OCI-LY3 (cell line): Measurements from ENCODE around the gene AMOTL1.

Experiments used
- EZH2phosphoT487 ChIP-seq: fragments of 200-600 bp; shearing (Covaris generic); IDR thresholded peaks from 2 replicates; pipeline ENCODE4 v1.6.1; 2018; ENCODE audit warnings: antibody characterized with exemption, mixed run types, low read depth
- TF ChIP-seq, protein P1 (sequence below): fragments of 200-600, 300-600 bp; sonication (generic); IDR thresholded peaks from 2 replicates; pipeline ENCODE4 v1.5.1; 2014; ENCODE audit warnings: antibody characterized with exemption, low read length, low read depth

DNA sequence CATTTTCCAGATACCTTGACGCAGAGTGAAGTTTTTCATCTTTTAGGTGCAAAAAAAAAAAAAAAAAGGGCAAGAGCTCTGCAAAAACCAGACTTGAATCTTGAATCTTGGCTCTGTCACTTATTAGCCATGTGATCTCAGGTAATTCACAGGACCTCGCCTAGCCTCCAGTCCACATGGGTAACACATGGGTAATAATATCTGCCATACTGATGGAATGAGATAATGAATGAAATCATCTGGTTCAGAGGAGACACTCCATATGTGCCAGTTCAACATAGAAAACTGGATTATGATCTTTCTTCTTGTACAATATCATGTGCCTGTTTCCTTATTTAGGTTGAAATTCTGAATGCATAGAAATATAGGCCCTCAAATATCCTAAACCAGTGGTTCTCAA lies 8.6 kb upstream of the AMOTL1 start:
- TF ChIP-seq, protein P1, sequence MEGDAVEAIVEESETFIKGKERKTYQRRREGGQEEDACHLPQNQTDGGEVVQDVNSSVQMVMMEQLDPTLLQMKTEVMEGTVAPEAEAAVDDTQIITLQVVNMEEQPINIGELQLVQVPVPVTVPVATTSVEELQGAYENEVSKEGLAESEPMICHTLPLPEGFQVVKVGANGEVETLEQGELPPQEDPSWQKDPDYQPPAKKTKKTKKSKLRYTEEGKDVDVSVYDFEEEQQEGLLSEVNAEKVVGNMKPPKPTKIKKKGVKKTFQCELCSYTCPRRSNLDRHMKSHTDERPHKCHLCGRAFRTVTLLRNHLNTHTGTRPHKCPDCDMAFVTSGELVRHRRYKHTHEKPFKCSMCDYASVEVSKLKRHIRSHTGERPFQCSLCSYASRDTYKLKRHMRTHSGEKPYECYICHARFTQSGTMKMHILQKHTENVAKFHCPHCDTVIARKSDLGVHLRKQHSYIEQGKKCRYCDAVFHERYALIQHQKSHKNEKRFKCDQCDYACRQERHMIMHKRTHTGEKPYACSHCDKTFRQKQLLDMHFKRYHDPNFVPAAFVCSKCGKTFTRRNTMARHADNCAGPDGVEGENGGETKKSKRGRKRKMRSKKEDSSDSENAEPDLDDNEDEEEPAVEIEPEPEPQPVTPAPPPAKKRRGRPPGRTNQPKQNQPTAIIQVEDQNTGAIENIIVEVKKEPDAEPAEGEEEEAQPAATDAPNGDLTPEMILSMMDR, result no peak
- TF ChIP-seq EZH2phosphoT487, result no peak
